Type B pancreatic cell (in vitro differentiated cells): ENCODE results near the gene PARS2. TPM values are rescaled to one million over a fixed set of nuclear protein-coding genes. Genes with fewer than 3 reads are reported as not detected.

Experiments used
- DNase-seq: peaks from one replicate; pipeline ENCODE4 v3.0.0; 2021; ENCODE audit warnings: mixed read lengths; ENCODE audit not compliant: unreplicated experiment; ENCODE audit errors: extremely low spot score
- H3K27ac Mint-ChIP-seq: 2 replicates; pipeline ENCODE4 v1.8.0; 2021; ENCODE audit warnings: mild to moderate bottlenecking, mixed read lengths
- H3K27me3 Mint-ChIP-seq: 2 replicates; pipeline ENCODE4 v1.8.0; 2021; ENCODE audit warnings: mixed read lengths
- H3K36me3 Mint-ChIP-seq: 2 replicates; pipeline ENCODE4 v1.8.0; 2021; ENCODE audit warnings: mixed read lengths
- H3K4me1 Mint-ChIP-seq: one replicate; pipeline ENCODE4 v1.8.0; 2021; ENCODE audit warnings: mixed read lengths; ENCODE audit not compliant: unreplicated experiment
- H3K4me3 Mint-ChIP-seq: 2 replicates; pipeline ENCODE4 v1.8.0; 2021; ENCODE audit warnings: mild to moderate bottlenecking, mixed read lengths
- H3K9me3 Mint-ChIP-seq: 2 replicates; pipeline ENCODE4 v1.8.0; 2021; ENCODE audit warnings: mixed read lengths
- total RNA-seq: library from RNA; stranded (reverse); gene quantifications from 2 replicates; pipeline ENCODE4 v1.2.1, GENCODE V29; 2021; ENCODE audit warnings: low replicate concordance
- TF ChIP-seq, protein P1 (sequence below): fragments of 200-600 bp; sonication (generic); conservative IDR thresholded peaks from 2 replicates; pipeline ENCODE4 v1.5.0; 2021; ENCODE audit warnings: antibody characterized with exemption, mild to moderate bottlenecking

Gene PARS2
- total RNA-seq, 1 donor from 2014 or later = 9.5 TPM

DNA sequence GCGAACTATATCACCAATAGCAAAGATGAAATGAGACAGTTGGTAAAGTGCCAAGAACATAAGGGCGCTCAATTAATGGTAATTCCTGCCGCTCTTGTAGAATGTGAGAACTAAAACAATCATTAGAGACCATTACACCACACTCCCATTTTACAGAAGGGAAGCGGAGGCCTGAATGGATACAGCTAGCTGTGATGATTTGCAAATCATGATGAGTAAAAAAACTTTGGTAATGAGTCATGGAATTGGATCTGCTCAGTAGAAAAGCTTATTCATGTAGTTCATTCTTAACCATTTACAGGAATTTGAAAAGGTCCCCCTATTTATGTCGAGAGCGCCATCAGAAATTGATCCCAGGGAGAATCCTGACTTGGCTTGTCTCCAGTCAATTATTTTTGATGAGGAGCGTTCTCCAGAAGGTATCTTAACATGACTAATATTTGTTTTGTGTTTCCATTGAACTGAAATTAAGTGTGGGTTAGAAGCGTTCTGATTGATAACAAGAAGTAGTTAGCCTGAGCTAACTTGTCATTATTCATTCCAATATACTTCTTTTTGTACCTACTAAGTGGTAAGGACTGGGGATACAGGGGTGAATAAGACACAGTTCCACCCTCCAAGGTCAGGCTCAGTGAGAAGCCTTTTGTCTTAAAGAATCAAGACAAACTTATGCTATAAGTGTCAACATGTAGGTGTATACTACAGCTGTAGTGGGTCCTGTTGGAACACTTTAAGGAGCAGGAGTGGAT lies 47.9 kb downstream of the PARS2 start:
- peak overlapping the region; percentile 88 for H3K4me3 Mint-ChIP-seq
- TF ChIP-seq, protein P1, sequence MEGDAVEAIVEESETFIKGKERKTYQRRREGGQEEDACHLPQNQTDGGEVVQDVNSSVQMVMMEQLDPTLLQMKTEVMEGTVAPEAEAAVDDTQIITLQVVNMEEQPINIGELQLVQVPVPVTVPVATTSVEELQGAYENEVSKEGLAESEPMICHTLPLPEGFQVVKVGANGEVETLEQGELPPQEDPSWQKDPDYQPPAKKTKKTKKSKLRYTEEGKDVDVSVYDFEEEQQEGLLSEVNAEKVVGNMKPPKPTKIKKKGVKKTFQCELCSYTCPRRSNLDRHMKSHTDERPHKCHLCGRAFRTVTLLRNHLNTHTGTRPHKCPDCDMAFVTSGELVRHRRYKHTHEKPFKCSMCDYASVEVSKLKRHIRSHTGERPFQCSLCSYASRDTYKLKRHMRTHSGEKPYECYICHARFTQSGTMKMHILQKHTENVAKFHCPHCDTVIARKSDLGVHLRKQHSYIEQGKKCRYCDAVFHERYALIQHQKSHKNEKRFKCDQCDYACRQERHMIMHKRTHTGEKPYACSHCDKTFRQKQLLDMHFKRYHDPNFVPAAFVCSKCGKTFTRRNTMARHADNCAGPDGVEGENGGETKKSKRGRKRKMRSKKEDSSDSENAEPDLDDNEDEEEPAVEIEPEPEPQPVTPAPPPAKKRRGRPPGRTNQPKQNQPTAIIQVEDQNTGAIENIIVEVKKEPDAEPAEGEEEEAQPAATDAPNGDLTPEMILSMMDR = no peak
- H3K4me1 Mint-ChIP-seq = peaks cover 14% of the 10 kb centered on the region
- peaks cover 14% of the 10 kb centered on the region for H3K36me3 Mint-ChIP-seq
- DNase-seq = no peak
- H3K27ac Mint-ChIP-seq = peak overlapping the region; percentile 63
- H3K27me3 Mint-ChIP-seq = peaks cover 21% of the 10 kb centered on the region
- H3K9me3 Mint-ChIP-seq = no peaks in the 10 kb centered on the region

DNA sequence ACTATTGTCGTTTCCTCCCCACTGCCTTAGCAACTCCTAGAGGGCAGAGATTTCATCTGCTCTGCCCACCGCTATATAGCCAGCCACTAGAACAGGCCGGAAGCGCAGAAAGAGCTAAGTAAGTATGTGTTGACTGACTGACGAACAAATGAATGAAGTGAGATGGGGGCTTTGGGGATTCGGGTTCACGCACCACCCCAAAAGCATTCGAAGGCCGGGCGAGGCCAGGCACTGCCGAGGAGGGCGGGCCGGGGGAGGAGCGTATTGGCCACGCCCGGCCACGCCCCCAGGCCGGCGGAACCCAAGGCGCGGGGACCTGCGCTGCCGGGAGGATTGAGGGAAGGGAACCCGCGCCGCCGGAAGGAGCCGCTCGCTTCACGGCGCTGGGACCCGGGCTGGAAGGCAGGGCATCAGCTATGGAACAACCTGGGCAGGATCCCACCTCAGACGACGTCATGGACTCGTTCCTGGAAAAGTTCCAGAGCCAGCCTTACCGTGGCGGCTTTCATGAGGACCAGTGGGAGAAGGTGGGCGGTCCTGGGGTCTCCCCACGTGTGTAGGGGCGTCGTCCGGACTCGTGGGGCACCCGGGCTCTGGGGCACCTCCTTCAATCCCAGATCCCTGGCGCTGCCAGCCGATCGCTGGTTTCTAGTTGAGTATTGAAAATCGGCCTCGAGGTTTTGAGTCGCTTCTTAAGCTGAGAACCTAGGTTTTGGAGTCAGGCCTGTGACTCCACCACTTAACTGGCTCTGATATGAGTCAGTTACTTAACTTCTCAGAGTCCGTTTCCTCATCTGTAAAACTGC lies 48.6 kb downstream of the PARS2 start, which contains the start of gene TTC4:
Gene TTC4, plus strand, starts transcription at position 369 of the 806 bp plus-strand sequence. Its CDS starts 48 bp downstream, at position 417.
- H3K27ac Mint-ChIP-seq = peak within 1 kb of the TSS; percentile 63
- TF ChIP-seq, protein P1 = no peak
- H3K9me3 Mint-ChIP-seq = no peaks in the 10 kb centered on the region
- peak; percentile 87 for DNase-seq
- peaks cover 14% of the 10 kb centered on the region for H3K4me1 Mint-ChIP-seq
- H3K36me3 Mint-ChIP-seq = peaks cover 10% of the 10 kb centered on the region
- peak within 1 kb of the TSS; percentile 88 for H3K4me3 Mint-ChIP-seq
- H3K27me3 Mint-ChIP-seq = peaks cover 29% of the 10 kb centered on the region

DNA sequence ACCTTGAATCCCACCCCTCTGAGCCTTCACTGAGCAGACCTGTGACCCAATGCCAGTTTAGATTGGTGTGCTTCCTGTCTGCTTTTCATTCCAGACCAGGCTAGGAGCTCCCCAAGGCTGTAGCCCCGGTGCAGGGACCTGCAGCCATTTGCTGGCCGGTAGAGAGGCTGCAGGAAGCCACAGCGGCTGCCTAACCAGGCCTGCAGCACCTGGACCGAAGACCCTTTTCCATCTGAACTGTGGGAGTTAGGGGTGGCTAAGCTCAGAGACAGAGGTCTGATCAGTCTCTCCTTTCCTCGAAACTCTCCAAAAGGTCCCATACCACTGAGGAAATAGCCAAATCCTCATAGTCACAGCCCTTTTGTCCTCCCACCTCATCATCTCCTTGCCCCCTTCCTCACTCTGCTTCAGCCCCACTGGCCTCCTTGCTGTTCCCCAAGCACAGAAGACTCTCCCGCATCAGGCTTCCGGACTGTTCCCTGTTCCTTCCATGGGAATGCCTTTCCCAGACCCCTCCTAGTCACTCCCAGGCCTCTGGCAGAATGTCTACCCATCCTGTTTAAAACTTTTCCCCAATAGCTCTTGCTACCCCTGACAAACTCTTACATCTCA lies 49.3 kb downstream of the PARS2 start:
- peak; percentile 42 for DNase-seq
- H3K27me3 Mint-ChIP-seq = peaks cover 34% of the 10 kb centered on the region
- peaks cover 8% of the 10 kb centered on the region for H3K36me3 Mint-ChIP-seq
- TF ChIP-seq, protein P1 = no peak
- H3K4me3 Mint-ChIP-seq = peak overlapping the region; percentile 88
- peaks cover 14% of the 10 kb centered on the region for H3K4me1 Mint-ChIP-seq
- H3K9me3 Mint-ChIP-seq = no peaks in the 10 kb centered on the region
- peak overlapping the region; percentile 63 for H3K27ac Mint-ChIP-seq

DNA sequence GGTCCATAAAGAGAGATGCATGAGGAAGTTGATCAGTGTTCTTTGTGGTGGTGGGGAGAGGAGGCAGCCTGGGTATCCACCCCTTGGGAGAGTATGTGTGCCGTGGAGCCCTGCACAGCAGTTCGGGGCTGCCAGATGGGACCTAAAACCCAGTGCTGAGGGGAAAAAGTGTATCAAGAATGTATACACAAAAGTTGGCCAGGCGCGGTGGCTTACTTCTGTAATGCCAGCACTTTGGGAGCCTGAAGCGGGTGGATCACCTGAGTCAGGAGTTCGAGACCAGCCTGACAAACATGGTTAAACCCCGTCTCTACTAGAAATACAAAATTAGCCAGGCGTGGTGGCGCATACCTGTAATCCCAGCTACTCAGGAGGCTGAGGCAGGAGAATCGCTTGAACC lies 52.8 kb downstream of the PARS2 start:
- H3K27ac Mint-ChIP-seq = no peak overlapping the region
- no peaks in the 10 kb centered on the region for H3K9me3 Mint-ChIP-seq
- H3K4me1 Mint-ChIP-seq = peaks cover 11% of the 10 kb centered on the region
- TF ChIP-seq, protein P1 = no peak
- H3K4me3 Mint-ChIP-seq = no peak overlapping the region
- peaks cover 60% of the 10 kb centered on the region for H3K27me3 Mint-ChIP-seq
- peak; percentile 24 for DNase-seq
- H3K36me3 Mint-ChIP-seq = no peaks in the 10 kb centered on the region

DNA sequence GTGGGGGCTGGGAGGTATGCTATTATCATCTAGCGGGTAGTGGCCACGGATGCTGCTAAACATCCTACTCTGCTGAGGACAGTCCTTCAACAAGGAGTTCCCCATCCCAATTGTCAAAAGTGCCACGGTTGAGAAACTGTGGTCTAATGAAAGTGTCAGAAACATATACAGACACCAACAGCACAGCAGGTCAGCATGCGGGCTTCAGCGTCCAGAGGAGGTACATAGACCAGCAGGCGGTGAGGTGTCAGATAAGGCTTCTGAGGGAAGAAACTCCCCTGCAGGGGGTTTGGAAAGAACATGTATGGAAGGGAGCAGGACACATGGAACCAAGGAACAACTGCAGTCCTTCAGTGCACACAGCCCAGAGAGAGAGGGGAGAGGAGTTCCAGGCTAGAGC lies 53.5 kb downstream of the PARS2 start:
- DNase-seq = no peak
- Mint-ChIP-seq H3K4me1 (peaks cover 6% of the 10 kb centered on the region), H3K27ac (no peak overlapping the region), H3K27me3 (peaks cover 64% of the 10 kb centered on the region), H3K4me3 (no peak overlapping the region), H3K9me3 (no peaks in the 10 kb centered on the region), H3K36me3 (no peaks in the 10 kb centered on the region)
- TF ChIP-seq, protein P1 = no peak
